Measurements from ENCODE around the gene AKAP13. TPM values are rescaled to one million over a fixed set of nuclear protein-coding genes. Genes with fewer than 3 reads are reported as not detected.

The AKAP13 gene
- polyA plus RNA-seq, 1 of the 3 experiments (the other 2 are of a cell fraction), result 8.4 TPM

GRCh38 chr15:85559530-85559929 is 179.1 kb downstream of the AKAP13 start:
- no peak overlapping the region for H3K4me3 ChIP-seq (ENCODE audit: low read depth in 2 of 2, low read length in 1 of 2)
- no peaks in the 10 kb centered on the region for H4K20me1 ChIP-seq (ENCODE audit: insufficient read depth)
- TF ChIP-seq NFIC (IDR thresholded peaks at IDR 0.05; ENCODE audit: borderline replicate concordance) (no peak), SIN3A (IDR thresholded peaks at IDR 0.05; ENCODE audit: borderline replicate concordance, low read depth, low read length) (no peak), GATA2 (CRISPR knock-in tag; IDR thresholded peaks at IDR 0.05) (no peak), EP300 (IDR thresholded peaks at IDR 0.05; ENCODE audit: borderline replicate concordance in 1 of 2, low read depth in 1 of 2, low read length in 1 of 2) (no peak), NRF1 (IDR thresholded peaks at IDR 0.05; ENCODE audit: low read depth, low read length) (no peak), TCF12 (IDR thresholded peaks at IDR 0.05) (no peak), CTCF (IDR thresholded peaks at IDR 0.05) (no peak), GABPA (IDR thresholded peaks at IDR 0.05; ENCODE audit: low read depth) (no peak)
- TF ChIP-seq, protein P1, sequence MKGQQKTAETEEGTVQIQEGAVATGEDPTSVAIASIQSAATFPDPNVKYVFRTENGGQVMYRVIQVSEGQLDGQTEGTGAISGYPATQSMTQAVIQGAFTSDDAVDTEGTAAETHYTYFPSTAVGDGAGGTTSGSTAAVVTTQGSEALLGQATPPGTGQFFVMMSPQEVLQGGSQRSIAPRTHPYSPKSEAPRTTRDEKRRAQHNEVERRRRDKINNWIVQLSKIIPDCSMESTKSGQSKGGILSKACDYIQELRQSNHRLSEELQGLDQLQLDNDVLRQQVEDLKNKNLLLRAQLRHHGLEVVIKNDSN (IDR thresholded peaks at IDR 0.05; ENCODE audit: borderline replicate concordance, low read depth), result no peak
- TF ChIP-seq, protein P2, sequence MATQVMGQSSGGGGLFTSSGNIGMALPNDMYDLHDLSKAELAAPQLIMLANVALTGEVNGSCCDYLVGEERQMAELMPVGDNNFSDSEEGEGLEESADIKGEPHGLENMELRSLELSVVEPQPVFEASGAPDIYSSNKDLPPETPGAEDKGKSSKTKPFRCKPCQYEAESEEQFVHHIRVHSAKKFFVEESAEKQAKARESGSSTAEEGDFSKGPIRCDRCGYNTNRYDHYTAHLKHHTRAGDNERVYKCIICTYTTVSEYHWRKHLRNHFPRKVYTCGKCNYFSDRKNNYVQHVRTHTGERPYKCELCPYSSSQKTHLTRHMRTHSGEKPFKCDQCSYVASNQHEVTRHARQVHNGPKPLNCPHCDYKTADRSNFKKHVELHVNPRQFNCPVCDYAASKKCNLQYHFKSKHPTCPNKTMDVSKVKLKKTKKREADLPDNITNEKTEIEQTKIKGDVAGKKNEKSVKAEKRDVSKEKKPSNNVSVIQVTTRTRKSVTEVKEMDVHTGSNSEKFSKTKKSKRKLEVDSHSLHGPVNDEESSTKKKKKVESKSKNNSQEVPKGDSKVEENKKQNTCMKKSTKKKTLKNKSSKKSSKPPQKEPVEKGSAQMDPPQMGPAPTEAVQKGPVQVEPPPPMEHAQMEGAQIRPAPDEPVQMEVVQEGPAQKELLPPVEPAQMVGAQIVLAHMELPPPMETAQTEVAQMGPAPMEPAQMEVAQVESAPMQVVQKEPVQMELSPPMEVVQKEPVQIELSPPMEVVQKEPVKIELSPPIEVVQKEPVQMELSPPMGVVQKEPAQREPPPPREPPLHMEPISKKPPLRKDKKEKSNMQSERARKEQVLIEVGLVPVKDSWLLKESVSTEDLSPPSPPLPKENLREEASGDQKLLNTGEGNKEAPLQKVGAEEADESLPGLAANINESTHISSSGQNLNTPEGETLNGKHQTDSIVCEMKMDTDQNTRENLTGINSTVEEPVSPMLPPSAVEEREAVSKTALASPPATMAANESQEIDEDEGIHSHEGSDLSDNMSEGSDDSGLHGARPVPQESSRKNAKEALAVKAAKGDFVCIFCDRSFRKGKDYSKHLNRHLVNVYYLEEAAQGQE (IDR thresholded peaks at IDR 0.05; ENCODE audit: low read depth, low read length), result no peak
- no peaks in the 10 kb centered on the region for H3K27me3 ChIP-seq (ENCODE audit: insufficient read depth)
- no peak overlapping the region for H2AFZ ChIP-seq (ENCODE audit: low read depth)
- H3K4me1 ChIP-seq (ENCODE audit: control insufficient read depth in 1 of 2, insufficient read depth in 2 of 2, low read depth in 1 of 2, low read length in 1 of 2), result no peaks in the 10 kb centered on the region; a peak in 1 of 4 replicates
- no peak for DNase-seq
- no peaks in the 10 kb centered on the region; the same call in 1 of the 2 replicates for H3K79me2 ChIP-seq (ENCODE audit: insufficient read depth)
- H3K9me2 ChIP-seq, result no peaks in the 10 kb centered on the region
- H3K36me3 ChIP-seq (replicated peaks in 1 of 2; ENCODE audit: control insufficient read depth in 1 of 2, insufficient read depth in 2 of 2, low read length in 1 of 2), result peaks cover 0 to 3% of the 10 kb centered on the region in 2 experiments
- no peak overlapping the region; a peak in 1 of 4 replicates for H3K27ac ChIP-seq (ENCODE audit: low read depth in 2 of 2, low read length in 1 of 2)
- WGBS (ENCODE audit: low lambda C conversion rate), result 98% methylated on average over 6 of the region's 7 CpGs
- no peak overlapping the region for H3K9ac ChIP-seq
- no peaks in the 10 kb centered on the region for H3F3A ChIP-seq (replicated peaks; ENCODE audit: insufficient read depth)
- no peaks in the 10 kb centered on the region for H3K9me3 ChIP-seq
- no peak overlapping the region for H3K4me2 ChIP-seq
- CTCF ChIA-PET, result interaction anchor here (1.2 to 1.5 kb wide), 3 partner anchors 8 to 73 kb away, joined by 3 to 4 read pairs (median 3); no protein-coding TSS in a partner anchor
- POLR2A ChIA-PET, result no interaction called here

- H3K27me3 ChIP-seq (ENCODE audit: insufficient read depth), result no peaks in the 10 kb centered on the region
- CTCF ChIA-PET, result no interaction called here
- no peak for DNase-seq
- POLR2A ChIA-PET, result no interaction called here
- no peaks in the 10 kb centered on the region for H4K20me1 ChIP-seq (ENCODE audit: insufficient read depth)
- 98% methylated on average over 6 of the region's 6 CpGs for WGBS (ENCODE audit: low lambda C conversion rate)
- no peaks in the 10 kb centered on the region for H3K36me3 ChIP-seq (replicated peaks in 1 of 2; ENCODE audit: control insufficient read depth in 1 of 2, insufficient read depth in 2 of 2, low read length in 1 of 2)
- peaks cover 4% of the 10 kb centered on the region; the same call in 1 of the 2 replicates for H3K79me2 ChIP-seq (ENCODE audit: insufficient read depth)
- no peak overlapping the region for H3K4me2 ChIP-seq
- no peaks in the 10 kb centered on the region for H3K9me2 ChIP-seq
- H3F3A ChIP-seq (replicated peaks; ENCODE audit: insufficient read depth), result no peaks in the 10 kb centered on the region
- no peaks in the 10 kb centered on the region for H3K9me3 ChIP-seq
- H3K9ac ChIP-seq, result no peak overlapping the region
- H2AFZ ChIP-seq (ENCODE audit: low read depth), result no peak overlapping the region
- no peak overlapping the region for H3K27ac ChIP-seq (ENCODE audit: low read depth in 2 of 2, low read length in 1 of 2)
- H3K4me1 ChIP-seq (ENCODE audit: control insufficient read depth in 1 of 2, insufficient read depth in 2 of 2, low read depth in 1 of 2, low read length in 1 of 2), result no peaks in the 10 kb centered on the region; a peak in 1 of 4 replicates
- no peak overlapping the region for H3K4me3 ChIP-seq (ENCODE audit: low read depth in 2 of 2, low read length in 1 of 2)
- TF ChIP-seq EP300 (IDR thresholded peaks at IDR 0.05; ENCODE audit: borderline replicate concordance in 1 of 2, low read depth in 1 of 2, low read length in 1 of 2), result no peak
- TF ChIP-seq CHD2 (IDR thresholded peaks at IDR 0.05; ENCODE audit: low read length, partially characterized antibody), result no peak
- TF ChIP-seq, protein P3, sequence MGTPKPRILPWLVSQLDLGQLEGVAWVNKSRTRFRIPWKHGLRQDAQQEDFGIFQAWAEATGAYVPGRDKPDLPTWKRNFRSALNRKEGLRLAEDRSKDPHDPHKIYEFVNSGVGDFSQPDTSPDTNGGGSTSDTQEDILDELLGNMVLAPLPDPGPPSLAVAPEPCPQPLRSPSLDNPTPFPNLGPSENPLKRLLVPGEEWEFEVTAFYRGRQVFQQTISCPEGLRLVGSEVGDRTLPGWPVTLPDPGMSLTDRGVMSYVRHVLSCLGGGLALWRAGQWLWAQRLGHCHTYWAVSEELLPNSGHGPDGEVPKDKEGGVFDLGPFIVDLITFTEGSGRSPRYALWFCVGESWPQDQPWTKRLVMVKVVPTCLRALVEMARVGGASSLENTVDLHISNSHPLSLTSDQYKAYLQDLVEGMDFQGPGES (IDR thresholded peaks at IDR 0.05; ENCODE audit: low read depth, low read length), result no peak
- TF ChIP-seq FOXM1 (IDR thresholded peaks at IDR 0.05; ENCODE audit: low read depth), result no peak
- no peak for TF ChIP-seq FOXJ3 (CRISPR knock-in tag; IDR thresholded peaks at IDR 0.05)
- TF ChIP-seq, protein P2 (IDR thresholded peaks at IDR 0.05; ENCODE audit: low read depth, low read length), result no peak
- no peak for TF ChIP-seq MEF2A (IDR thresholded peaks at IDR 0.05; ENCODE audit: borderline replicate concordance, low read depth)
- TF ChIP-seq TEAD4 (IDR thresholded peaks at IDR 0.05; ENCODE audit: borderline replicate concordance, insufficient read depth), result no peak
- no peak for TF ChIP-seq GABPA (IDR thresholded peaks at IDR 0.05; ENCODE audit: low read depth)
Observed at GRCh38 chr15:85562824-85563223, 182.4 kb downstream of the AKAP13 start.

All from SK-N-SH (cell line).